Gastroesophageal sphincter (tissue), 4 donors: Measurements from ENCODE around the gene HOXD13. TPM values are rescaled to one million over a fixed set of nuclear protein-coding genes. Genes with fewer than 3 reads are reported as not detected.
A peak's percentile ranks its signal among the peaks of the same experiment; 100 is the strongest.

Experiments
- ATAC-seq: fragments of 150-250 bp; one replicate; pipeline ENCODE4 v1.9.1; 2016; ENCODE audit warnings: mild to moderate bottlenecking, moderate library complexity
- H3K27ac ChIP-seq, 4 donors: fragments of 200-600 bp; sonication (generic) in 3 of 4; 1 replicate in 3 of 4; 2 replicates in 1 of 4; pipeline ENCODE4 v1.5.1; 2016 to 2019
- H3K27me3 ChIP-seq: fragments of 200-600 bp; sonication (generic); one replicate; pipeline ENCODE4 v1.5.1; 2019
- H3K36me3 ChIP-seq, 2 donors: fragments of 200-600 bp; sonication (generic); one replicate each; pipeline ENCODE4 v1.5.1; 2019; ENCODE audit warnings: control low read depth in 1 of 2
- H3K4me1 ChIP-seq, 3 donors: fragments of 200-600 bp; sonication (generic); 1 replicate in 2 of 3; 2 replicates in 1 of 3; pipeline ENCODE4 v1.5.1; 2016 to 2019; ENCODE audit warnings: control low read depth in 2 of 3
- H3K4me3 ChIP-seq, 2 donors: fragments of 200-600 bp; sonication (generic); one replicate each; pipeline ENCODE4 v1.5.1; 2019; ENCODE audit warnings: mild to moderate bottlenecking in 1 of 2, moderate library complexity in 1 of 2
- H3K9me3 ChIP-seq, 3 donors: fragments of 200-600 bp; sonication (generic); one replicate each; pipeline ENCODE4 v1.5.1; 2017 to 2019; ENCODE audit warnings: control low read depth in 2 of 3
- EP300 ChIP-seq: sonication (generic); formaldehyde crosslinking; IDR thresholded peaks from one replicate; pipeline ENCODE4 v1.6.1; 2017; ENCODE audit warnings: antibody characterized with exemption, mild to moderate bottlenecking
- POLR2A ChIP-seq, 2 donors: fragments of 450-650 bp; IDR thresholded peaks; one replicate each; pipeline ENCODE4 v1.6.1; 2017; ENCODE audit warnings: antibody characterized with exemption in 2 of 2, mild to moderate bottlenecking in 2 of 2, moderate library complexity in 1 of 2
- POLR2AphosphoS5 ChIP-seq: sonication (generic); formaldehyde crosslinking; IDR thresholded peaks from one replicate; pipeline ENCODE4 v1.6.1; 2017; ENCODE audit warnings: antibody characterized with exemption
- WGBS, 2 donors: methylation state at CpG; one replicate each; pipeline ENCODE4 v1.1.5; 2018; ENCODE audit warnings: low coverage in 1 of 2; 5-methylcytosine and 5-hydroxymethylcytosine counted together
- total RNA-seq, 4 donors: library from RNA; depleted of rRNA; stranded (reverse); fragments of >200 nt; gene quantifications; one replicate each; pipeline ENCODE4 v1.1.0, GENCODE V29; 2016
- TF ChIP-seq, protein P1 (sequence below), 4 experiments: fragments of 200-600 bp in 2 of 4; fragments of 450-650 bp in 2 of 4; sonication (generic) in 1 of 4; IDR thresholded peaks; one replicate each; pipeline ENCODE4 v1.5.1; 2017 to 2019; ENCODE audit warnings: antibody characterized with exemption in 4 of 4, mild to moderate bottlenecking in 2 of 4, moderate library complexity in 2 of 4

HOXD13 gene
- total RNA-seq, 4 donors from 2014 or later: not detected

DNA sequence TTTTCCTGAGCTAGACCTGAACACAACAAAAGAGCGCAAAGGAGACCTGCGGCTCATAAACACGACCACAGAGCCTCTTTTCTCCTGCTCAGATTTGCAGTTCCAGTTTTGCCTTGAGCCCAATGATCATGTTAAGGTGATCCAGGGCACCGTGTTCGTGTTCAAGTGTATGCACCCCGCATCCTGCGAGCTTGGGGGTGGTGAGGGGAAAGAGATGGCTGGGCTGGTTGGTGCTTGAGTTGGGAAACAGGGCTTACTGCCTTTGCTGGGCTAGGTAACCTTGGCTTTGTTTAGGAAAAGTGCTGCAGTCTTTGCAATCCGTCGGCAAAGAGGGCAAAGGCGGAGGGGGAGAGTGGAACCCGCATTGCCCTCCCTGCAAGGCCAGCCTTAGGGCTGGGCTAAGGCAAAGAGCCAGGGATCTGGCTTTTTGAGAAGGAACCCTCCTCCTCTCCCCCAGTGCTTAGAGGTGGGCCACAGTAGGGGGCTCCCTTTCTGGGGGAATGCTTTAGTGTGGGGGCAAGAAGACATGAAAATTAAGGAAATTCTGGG is 25.4 kb downstream of the HOXD13 start:
- no peak overlapping the region for H3K27ac ChIP-seq

GRCh38 chr2:176118601-176119339 is 26.2 kb downstream of the HOXD13 start:
- H3K27ac ChIP-seq: no peak overlapping the region
- no peaks in the 10 kb centered on the region for H3K9me3 ChIP-seq
- H3K27me3 ChIP-seq: peaks cover 100% of the 10 kb centered on the region
- H3K36me3 ChIP-seq: no peaks in the 10 kb centered on the region
- TF ChIP-seq POLR2A (IDR thresholded peaks at IDR 0.05) (no peak), EP300 (no peak)
- no peak for ATAC-seq
- WGBS, 2 donors: 9 to 10% methylated on average over 14 to 24 of the region's 24 CpGs
- no peak overlapping the region for H3K4me3 ChIP-seq
- peaks cover 0 to 33% (median 14%) of the 10 kb centered on the region in 3 donors for H3K4me1 ChIP-seq

More for the DNA sequence above, 25.4 kb downstream of the HOXD13 start:
- Histone ChIP-seq H3K36me3 (no peaks in the 10 kb centered on the region), H3K4me3 (no peak overlapping the region), H3K4me1 (peaks cover 0 to 24% (median 9%) of the 10 kb centered on the region in 3 donors), H3K27me3 (peaks cover 100% of the 10 kb centered on the region), H3K9me3 (no peaks in the 10 kb centered on the region)
- TF ChIP-seq POLR2AphosphoS5 (no peak), POLR2A (IDR thresholded peaks at IDR 0.05) (no peak), EP300 (no peak)
- TF ChIP-seq, protein P1, sequence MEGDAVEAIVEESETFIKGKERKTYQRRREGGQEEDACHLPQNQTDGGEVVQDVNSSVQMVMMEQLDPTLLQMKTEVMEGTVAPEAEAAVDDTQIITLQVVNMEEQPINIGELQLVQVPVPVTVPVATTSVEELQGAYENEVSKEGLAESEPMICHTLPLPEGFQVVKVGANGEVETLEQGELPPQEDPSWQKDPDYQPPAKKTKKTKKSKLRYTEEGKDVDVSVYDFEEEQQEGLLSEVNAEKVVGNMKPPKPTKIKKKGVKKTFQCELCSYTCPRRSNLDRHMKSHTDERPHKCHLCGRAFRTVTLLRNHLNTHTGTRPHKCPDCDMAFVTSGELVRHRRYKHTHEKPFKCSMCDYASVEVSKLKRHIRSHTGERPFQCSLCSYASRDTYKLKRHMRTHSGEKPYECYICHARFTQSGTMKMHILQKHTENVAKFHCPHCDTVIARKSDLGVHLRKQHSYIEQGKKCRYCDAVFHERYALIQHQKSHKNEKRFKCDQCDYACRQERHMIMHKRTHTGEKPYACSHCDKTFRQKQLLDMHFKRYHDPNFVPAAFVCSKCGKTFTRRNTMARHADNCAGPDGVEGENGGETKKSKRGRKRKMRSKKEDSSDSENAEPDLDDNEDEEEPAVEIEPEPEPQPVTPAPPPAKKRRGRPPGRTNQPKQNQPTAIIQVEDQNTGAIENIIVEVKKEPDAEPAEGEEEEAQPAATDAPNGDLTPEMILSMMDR (IDR thresholded peaks at IDR 0.05): no peak
- no peak for ATAC-seq
- 0% methylated on average over 1 of the region's 11 CpGs; no CpG with 5 or more reads in 1 of the 2 donors for WGBS, 2 donors

DNA sequence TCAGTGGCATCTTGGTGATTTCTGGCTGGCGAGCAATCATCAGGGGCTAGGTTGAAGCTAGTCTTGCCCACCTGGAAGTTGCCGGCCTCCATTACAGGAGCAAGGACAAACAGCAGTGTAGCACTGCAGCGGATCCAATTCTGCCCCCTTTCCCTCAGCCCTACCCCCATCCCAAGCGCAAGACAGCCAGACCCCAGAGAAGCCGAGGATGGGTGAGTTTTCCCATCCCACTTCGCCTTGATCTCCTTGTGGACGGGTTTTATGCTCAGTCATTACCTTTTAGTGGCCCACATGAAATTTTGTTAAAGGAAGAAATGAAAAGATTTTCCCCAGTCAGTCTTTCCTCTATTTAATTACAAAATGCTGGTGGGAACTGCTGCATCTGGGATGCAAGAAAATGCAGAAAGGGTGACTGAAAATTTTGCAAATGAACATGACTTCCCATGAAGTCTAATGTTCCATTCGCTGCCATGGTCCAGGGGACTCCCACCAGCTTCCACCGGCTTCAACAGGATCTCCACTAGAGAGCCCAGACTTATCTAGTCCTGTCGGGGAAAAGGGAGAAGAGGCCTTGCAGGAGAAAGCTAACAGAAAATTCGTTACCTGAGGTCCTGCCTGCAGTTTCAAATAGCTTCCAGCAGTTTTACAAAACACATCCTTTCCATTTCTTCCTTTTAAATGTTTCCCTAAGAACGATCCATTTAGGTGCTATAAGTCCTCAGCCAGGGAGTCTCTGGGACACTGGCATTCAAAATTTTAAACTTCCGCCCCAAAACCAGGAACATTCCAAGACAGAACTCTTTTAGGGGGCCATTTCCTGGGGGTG is 28.1 kb downstream of the HOXD13 start:
- no peak for ATAC-seq
- Histone ChIP-seq H3K4me1 (peaks cover 0 to 36% (median 14%) of the 10 kb centered on the region in 3 donors), H3K4me3 (no peak overlapping the region), H3K9me3 (no peaks in the 10 kb centered on the region), H3K36me3 (no peaks in the 10 kb centered on the region), H3K27me3 (peaks cover 100% of the 10 kb centered on the region), H3K27ac (no peak overlapping the region)
- no peak for TF ChIP-seq EP300
- TF ChIP-seq, protein P1 (IDR thresholded peaks at IDR 0.05): no peak
- no peak for TF ChIP-seq POLR2A (IDR thresholded peaks at IDR 0.05)
- no peak for TF ChIP-seq POLR2AphosphoS5
- WGBS, 2 donors: 11 to 12% methylated on average over 6 to 9 of the region's 13 CpGs

DNA sequence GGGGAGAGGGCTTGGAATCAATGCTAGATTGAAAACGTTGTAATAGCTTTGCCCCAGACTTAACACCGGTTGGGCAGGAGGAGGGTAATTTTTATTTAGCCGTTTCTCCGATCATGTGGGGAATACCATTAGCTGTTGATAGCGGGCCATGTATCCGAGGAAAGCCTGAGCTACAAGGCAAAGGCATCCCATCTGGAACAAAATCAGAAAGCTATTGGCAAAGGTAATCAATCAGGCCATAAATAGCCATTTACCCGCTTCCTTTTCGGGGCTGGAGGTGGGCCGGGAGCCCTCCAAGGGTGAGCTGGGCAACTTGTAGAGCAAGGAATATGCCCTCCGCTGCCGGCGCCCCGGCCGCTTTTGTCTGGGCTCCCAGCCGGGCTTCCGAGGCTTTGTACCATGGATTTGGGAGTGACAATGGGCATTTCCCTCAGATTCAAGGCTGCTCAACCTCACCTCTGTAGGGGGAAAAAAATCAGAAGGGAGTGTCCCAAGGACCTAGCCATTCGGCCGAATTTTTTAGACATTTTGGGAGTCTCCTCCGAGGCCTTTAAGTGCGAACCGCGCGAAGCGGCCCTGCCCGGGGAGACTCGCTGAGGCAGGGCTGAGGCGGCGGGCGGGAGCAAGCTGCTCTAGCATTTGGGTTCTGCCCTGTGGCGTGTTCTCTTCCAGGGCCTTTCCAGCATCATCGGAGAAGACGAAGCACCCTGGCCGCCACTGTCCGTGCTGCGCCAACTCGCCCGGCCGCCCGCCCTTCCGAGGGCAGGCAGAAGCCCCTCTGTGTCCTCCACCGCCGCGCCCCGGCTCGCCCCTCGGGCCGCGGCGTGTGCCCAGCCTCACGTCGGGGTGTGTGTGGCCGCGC is 28.9 kb downstream of the HOXD13 start:
- Histone ChIP-seq H3K36me3 (no peaks in the 10 kb centered on the region), H3K27me3 (peaks cover 100% of the 10 kb centered on the region), H3K4me1 (peaks cover 0 to 30% (median 14%) of the 10 kb centered on the region in 3 donors), H3K9me3 (no peaks in the 10 kb centered on the region), H3K27ac (no peak overlapping the region), H3K4me3 (peak overlapping the region in 1 of 2 donors; percentile 54)
- 4 to 5% methylated on average over 5 to 9 of the region's 53 CpGs for WGBS, 2 donors
- TF ChIP-seq POLR2A (IDR thresholded peaks at IDR 0.05) (no peak), POLR2AphosphoS5 (no peak), EP300 (no peak)
- TF ChIP-seq, protein P1 (IDR thresholded peaks at IDR 0.05): no peak
- no peak for ATAC-seq
